Measurements from ENCODE around the gene SHCBP1L. TPM values are rescaled to one million over a fixed set of nuclear protein-coding genes. Genes with fewer than 3 reads are reported as not detected.

SHCBP1L gene
- total RNA-seq, 1 donor from 2014 or later = not detected

- no peak for DNase-seq (ENCODE audit: extremely low read depth, low read depth, low spot score)
These were observed 55.3 kb downstream of the SHCBP1L start for GRCh38 chr1:182897696-182898095.

- no peak for DNase-seq (ENCODE audit: extremely low read depth, low read depth, low spot score)
These were observed 61.9 kb downstream of the SHCBP1L start for GRCh38 chr1:182890927-182891610.

DNA sequence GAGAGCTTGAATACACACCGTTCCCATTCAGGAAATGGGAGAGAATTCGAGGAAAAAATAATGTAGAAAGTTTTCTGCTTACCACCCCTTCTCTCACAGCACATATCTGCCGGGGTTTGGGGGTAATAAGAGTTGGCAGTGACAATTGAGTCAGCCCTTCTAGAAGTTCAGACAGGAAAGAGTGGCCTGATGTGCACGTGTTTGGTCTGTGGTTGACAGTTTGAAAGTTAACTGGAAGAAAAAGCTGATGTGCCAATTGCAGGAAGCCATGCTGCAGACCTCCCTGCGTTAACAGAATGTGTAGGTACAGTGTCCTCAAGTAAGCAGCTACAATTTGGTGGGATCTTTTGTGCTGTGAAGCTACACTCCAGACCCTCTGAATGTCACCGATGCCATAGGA is 63.0 kb downstream of the SHCBP1L start:
- DNase-seq (ENCODE audit: extremely low read depth, low read depth, low spot score) = no peak

DNA sequence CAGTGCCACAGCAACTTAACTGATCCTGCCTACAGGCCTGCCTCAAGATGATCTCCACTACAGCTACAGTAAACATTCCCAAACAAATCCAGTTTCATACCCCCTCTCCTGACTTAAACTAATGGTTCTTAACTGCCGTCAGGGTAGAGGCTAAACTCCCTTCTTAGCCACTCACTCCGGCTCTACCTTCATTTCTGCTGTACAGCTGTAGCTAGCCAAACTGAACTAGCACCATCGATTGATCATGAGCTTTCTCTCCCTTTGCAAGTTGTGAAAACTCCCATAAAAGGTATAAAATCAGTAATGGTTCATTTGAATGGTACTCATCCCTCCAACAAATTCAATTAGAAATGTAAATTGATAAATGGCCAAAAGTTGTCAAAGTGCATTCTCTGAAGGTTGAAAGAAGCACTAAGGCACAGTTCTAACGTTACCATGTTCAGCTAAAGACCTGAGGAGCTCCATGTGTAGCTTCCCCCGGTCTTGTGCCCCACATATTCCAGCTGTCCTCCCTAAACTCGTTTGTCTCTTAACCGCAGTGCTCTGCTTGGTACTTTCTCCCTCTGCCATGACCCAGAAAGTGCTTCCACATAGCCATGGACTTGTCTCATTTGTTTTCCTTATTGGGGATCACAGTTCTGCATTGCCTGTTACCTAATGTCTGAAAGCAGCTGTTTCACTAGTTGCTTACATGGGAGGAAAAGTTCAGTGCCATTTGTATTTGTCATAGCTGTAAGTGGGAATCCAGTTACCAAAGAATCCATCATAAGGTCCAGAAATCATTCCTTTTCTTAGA is 64.0 kb downstream of the SHCBP1L start:
- no peak for DNase-seq (ENCODE audit: extremely low read depth, low read depth, low spot score)

DNA sequence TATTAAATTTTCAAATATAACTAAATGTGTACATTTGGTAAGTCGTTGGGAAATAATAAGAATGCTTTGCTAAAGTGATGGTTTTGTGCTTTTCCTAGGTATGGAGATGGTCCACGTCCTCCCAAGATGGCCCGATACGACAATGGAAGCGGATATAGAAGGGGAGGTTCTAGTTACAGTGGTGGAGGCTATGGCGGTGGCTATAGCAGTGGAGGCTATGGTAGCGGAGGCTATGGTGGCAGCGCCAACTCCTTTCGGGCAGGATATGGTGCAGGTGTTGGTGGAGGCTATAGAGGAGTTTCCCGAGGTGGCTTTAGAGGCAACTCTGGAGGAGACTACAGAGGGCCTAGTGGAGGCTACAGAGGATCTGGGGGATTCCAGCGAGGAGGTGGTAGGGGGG is 66.0 kb downstream of the SHCBP1L start:
- no peak for DNase-seq (ENCODE audit: extremely low read depth, low read depth, low spot score)

- DNase-seq (ENCODE audit: extremely low read depth, low read depth, low spot score) = no peak
These were observed 67.4 kb downstream of the SHCBP1L start for GRCh38 chr1:182885591-182885990.

DNA sequence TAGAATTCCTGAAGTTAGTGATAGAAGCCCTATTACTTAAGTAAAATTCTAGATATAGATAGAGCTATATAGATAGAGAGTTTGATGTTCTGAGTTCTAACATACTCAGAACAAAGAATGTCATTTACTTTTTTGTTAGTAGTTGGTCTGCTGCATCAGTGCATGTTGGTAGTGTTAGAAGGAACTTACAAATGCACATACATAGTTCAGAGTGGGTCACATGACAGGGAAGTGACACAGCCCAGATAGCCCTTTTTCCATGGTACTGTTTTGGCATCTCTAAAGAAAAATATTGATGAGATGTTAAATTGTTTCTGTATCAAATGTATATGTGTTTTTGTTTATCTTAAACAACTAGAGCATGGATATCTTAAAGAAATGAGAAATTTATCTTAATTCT is 68.1 kb downstream of the SHCBP1L start:
- DNase-seq (ENCODE audit: extremely low read depth, low read depth, low spot score) = no peak

DNA sequence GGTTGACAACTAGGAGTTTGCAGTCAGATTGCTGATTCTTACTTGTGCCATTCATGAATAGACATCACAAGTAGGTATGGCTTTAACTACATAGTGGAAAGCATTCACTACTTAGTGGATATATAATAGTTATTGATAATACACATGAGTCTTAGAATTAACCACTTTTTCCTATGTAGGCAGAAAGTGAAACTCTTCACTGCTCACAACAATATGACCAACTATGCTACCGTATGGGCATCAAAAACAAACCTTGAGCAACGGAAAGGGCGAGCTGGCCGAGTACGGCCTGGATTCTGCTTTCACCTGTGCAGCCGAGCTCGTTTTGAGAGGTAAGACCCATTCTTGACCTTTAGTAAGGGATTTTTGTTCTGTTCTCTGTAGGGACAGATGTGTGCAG is 75.1 kb downstream of the SHCBP1L start:
- DNase-seq (ENCODE audit: extremely low read depth, low read depth, low spot score) = no peak

GRCh38 chr1:182877331-182877730 is 75.6 kb downstream of the SHCBP1L start:
- DNase-seq (ENCODE audit: extremely low read depth, low read depth, low spot score) = no peak

DNA sequence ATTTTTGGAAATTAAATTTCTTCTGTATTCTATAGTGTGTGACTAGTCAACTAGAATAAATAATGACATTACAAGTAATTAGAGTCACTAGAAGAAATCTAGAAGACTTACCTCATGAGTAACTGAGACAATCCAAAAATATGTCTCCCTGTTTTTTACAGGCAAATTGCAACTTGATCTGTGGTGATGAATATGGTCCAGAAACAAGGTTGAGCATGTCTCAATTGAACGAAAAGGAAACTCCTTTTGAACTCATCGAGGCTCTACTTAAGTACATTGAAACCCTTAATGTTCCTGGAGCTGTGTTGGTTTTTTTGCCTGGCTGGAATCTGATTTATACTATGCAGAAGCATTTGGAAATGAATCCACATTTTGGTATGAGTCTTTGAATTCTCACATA is 77.1 kb downstream of the SHCBP1L start:
- DNase-seq (ENCODE audit: extremely low read depth, low read depth, low spot score) = no peak

DNA sequence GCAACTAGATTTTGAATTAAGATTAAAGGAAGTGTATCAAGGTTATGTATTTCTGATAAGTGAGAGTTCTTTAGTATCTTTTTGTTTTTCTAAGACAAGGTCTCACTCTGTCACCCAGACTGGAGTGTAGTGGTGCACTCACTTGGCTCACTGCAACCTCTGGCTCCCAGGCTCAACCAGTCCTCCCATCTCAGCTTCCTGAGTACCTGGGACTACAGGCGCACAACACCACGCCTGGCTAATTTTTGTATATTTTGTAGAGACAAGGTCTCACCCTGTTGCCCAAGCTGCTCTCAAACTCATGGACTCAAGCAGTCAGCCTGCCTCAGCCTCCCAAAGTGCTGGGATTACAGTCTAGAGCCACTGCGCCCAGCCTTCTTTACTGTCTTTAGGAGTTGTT is 80.1 kb downstream of the SHCBP1L start:
- no peak for DNase-seq (ENCODE audit: extremely low read depth, low read depth, low spot score)

- no peak for DNase-seq (ENCODE audit: extremely low read depth, low read depth, low spot score)
These were observed 83.7 kb downstream of the SHCBP1L start for GRCh38 chr1:182869241-182869666.

DNA sequence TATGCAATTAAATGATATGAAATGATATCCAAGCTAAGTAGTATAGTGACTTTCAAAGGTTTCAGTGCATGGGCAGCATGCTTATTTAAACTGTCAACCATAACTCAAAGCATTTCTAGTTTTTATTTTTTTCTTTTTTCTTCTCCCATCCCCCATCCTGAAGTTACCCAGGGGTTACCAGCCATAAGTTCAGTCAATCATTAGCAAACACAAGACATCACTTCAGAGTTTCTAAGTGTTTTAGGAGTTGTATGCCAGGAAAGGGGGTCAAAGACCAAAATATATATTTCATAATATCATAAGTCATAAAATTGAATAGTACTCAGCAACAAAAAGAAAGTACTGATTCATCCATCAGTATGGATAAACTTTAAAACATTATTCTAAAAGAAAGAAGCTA is 85.1 kb downstream of the SHCBP1L start:
- DNase-seq (ENCODE audit: extremely low read depth, low read depth, low spot score) = no peak

- no peak for DNase-seq (ENCODE audit: extremely low read depth, low read depth, low spot score)
These were observed 89.0 kb downstream of the SHCBP1L start for GRCh38 chr1:182863940-182864339.

- DNase-seq (ENCODE audit: extremely low read depth, low read depth, low spot score) = no peak
These were observed 90.1 kb downstream of the SHCBP1L start for GRCh38 chr1:182862827-182863226.

DNA sequence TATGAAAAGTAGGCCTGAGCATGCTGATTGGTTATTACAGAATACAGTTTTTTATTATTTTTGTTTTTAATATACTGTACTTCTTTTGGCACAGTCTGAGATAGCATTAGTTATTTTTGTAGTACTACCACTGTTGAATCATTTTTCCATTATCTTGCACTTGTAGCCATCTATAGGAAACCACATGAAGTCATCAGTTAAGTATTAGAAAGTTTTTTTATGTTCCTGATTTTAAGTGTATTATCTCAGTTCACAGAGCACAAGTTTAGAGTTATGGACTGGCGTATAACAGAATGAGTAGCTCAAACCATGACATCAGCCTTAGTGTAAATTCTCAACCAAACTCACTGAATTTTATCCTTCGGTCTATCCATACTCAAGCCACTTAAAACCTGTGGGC is 91.0 kb downstream of the SHCBP1L start:
- no peak for DNase-seq (ENCODE audit: extremely low read depth, low read depth, low spot score)

- DNase-seq (ENCODE audit: extremely low read depth, low read depth, low spot score) = no peak
These were observed 92.3 kb downstream of the SHCBP1L start for GRCh38 chr1:182860658-182861057.

- DNase-seq (ENCODE audit: extremely low read depth, low read depth, low spot score) = no peak
These were observed 95.8 kb downstream of the SHCBP1L start for GRCh38 chr1:182857212-182857611.

DNA sequence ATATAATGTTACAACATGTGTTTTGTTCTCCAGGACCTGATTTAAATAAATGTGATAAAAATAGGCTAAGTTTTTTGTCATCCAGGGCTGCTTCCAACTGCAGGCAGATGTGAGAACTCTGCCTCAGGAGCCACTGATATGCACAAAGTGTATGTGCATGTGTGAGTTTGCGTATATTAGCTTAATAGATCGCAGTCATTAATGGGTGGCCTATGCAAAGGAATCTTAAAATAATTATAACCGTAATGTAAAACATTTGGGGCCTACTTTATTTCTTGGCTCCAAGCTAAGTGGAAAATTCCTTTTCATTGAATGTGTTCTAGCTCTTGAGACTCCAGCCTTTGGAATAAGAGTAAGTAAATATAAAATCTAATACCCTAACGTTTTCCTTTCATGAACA is 97.1 kb downstream of the SHCBP1L start:
- DNase-seq (ENCODE audit: extremely low read depth, low read depth, low spot score) = no peak

GRCh38 chr1:182851825-182852224 is 101.1 kb downstream of the SHCBP1L start:
- DNase-seq (ENCODE audit: extremely low read depth, low read depth, low spot score) = no peak

DNA sequence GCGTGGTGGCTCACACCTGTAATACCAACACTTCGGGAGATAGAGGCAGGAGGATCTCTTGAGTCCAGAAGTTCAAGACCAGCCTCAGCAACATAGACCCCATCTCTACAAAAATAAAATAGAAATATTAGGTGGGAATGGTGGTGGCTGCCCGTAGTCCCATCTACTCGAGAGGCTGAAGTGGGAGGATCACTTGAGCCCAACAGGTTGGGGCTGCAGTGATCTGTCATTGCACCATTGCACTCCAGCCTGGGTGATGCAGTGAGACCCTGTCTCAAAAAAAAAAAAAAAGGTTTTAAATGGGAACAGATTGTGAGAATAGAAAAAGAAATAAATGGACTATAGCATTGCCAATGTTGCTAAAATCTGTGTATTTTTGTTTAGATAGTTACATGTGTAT is 102.6 kb downstream of the SHCBP1L start:
- no peak for DNase-seq (ENCODE audit: extremely low read depth, low read depth, low spot score)
